Globus pallidus (tissue), 1 donor: ENCODE measurements around the gene IGSF23.
"Not testable (repeated sequence)": the region's sequence is repeated elsewhere in the genome, so short reads cannot be mapped to it uniquely, and the experiment has no call there.

Source experiments
- DNase-seq: peaks from one replicate; pipeline ENCODE4 v3.0.0-alpha.2; 2015; ENCODE audit warnings: low spot score

The IGSF23 gene

DNA sequence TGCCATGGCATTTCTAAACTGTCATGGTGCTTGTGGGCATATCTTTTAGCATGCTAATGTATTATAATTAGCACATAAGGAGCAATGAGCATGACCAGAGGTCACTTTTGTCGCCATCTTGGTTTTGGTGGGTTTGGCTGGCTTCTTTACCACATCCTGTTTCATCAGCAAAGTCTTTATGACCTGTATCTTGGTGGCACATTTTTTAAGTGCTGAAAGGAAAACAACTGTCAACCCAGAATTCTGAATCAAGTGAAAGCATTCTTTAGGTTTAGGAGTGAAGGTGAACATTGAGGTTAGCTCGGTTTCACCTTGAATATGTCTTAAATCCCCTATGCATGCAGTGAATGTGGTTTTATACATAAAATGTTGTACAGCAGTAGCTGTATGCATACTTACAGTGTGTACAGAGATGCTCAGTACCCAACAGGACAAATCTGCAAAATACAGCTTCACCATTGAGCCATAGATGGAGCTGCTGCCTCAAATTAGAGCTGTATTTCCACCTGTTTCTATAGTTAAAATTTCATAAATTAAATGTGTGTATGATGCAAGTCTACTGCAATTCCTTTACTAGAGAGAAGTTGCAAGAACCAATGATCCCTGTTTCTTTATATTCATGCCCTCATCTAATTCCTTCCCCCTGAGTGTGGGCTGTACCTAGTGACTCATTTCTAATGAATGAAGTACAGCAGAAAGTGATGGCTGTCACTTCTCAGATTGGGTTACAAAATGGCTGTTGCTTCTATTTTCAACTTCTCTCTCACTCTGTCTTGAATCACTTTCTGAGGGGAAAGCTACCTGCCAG, 25.2 kb upstream of the IGSF23 start:
- no peak for DNase-seq

DNA sequence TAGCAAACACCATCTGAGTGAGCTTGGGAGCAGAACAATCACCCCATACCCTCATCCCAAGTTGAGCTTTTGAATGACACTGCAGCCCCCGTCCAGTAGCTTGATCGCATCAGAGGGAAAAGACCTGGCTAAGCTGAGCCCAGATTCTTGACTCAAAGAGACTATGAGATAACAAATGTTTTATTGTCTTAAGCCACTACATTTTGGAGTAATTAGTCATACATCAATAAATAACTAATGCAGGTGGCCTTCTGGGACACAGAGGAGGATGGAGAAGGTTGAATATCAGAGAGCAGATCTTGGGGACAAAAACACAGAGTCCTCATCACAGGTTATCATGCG, 24.6 kb upstream of the IGSF23 start:
- DNase-seq = no peak

DNA sequence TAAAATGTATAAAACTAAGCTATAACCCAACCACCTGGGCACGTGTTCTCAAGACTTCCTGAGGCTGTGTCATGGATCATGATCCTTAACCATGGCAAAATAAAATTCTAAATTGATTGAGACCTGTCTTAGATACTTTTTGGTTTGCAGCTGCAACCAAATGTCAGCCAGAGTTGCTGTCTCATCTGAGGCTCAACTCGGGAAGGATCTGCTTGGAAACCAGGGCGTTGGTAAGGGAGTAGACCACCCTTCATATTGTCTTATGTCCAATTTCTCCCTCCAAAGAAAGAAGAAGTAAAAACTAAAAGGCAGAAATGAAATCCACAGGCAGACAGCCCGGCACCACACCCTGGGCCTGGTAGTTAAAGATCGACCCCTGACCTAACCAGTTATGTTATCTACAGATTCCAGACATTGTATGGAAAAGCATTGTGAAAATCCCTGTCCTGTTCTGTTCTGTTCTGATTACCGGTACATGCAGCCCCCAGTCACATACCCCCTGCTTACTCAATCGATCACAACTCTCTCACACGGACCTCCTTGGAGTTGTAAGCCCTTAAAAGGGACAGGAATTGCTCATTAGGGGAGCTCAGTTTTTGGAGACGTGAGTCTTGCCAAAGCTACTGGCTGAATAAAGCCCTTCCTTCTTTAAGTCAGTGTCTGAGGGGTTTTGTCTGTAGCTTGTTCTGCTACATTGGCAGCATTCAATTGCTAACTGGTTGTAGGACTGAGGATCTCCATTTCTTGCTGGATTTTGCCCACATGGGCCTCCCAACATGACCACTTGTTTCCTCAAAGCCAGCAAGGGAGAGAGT, 22.9 kb upstream of the IGSF23 start:
- DNase-seq = no peak

DNA sequence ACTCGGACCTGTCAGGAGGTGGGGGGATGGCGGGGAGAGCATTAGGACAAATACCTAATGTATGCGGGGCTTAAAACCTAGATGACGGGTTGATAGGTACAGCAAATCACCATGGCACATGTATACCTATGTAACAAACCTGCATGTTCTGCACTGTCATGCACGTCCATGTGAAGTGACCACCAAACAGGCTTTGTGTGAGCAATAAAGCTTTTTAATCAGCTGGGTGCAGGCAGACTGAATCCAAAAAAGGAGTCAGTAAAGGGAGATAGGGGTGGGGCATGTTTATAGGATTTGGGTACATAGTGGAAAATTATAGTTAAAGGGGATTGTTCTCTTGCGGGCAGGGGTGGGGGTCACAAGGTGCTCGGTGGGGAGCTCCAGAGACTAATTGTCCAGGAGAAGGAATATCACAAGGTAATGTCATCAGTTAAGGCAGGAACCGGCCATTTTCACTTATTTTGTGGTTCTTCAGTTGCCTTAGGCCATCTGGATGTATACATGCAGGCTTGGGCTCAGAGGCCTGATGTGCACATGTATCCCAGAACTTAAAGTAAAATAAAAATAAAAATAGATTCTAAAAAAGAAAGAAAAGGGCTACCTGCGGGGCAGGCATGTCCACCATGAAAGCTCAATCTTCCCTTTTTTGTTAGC, 21.9 kb upstream of the IGSF23 start:
- DNase-seq = not testable (repeated sequence)

DNA sequence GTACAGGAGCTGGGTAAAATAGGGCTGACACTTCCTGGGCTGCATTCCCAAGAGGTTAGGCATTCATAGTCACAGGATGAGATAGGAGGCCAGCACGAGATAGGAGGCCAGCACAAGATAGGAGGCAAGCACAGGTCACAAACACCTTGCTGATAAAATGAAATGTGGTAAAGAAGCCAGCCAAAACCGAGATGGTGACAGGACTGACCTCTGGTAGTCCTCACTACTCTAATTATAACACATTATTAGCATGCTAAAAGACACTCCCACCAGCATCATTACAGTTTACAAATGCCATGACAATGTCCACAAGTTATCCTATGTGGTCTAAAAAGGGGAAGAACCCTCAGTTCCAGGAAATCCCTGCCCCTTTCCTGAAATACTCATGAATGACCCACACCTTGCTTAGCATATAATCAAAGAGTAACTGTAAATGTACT, 20.9 kb upstream of the IGSF23 start:
- DNase-seq = no peak

DNA sequence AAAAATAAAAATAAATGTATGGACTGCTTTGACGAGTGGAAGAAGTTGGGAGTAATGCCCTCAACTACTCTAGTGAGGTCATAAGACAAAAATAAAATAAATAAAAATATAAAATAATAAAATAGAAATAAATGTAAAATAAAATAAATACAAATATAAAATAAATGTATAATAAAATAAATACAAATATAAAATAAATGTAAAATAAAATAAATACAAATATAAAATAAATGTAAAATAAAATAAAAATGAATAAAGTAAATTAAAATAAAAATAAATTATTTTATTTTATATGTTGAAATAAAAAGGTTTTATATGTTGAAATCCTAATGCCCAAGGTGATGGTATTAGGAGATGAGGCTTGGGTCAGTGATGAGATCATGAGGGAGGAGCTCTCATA, 20.1 kb upstream of the IGSF23 start:
- DNase-seq = no peak

DNA sequence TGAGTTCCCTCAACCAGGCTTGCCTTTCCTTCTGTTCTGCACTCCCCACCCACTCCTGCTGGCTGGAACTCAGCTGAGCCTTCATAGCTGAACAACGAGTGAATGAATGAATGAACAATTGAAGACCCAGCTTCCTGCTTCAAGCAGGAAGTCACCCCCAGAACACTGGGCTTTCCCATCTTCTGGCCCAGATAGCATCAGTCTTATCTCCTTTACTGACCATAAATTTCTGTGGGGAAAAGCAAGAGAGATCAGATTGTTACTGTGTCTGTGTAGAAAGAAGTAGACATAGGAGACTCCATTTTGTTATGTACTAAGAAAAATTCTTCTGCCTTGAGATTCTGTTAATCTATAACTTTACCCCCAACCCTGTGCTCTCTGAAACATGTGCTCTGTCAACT, 19.5 kb upstream of the IGSF23 start:
- DNase-seq = not testable (repeated sequence)

DNA sequence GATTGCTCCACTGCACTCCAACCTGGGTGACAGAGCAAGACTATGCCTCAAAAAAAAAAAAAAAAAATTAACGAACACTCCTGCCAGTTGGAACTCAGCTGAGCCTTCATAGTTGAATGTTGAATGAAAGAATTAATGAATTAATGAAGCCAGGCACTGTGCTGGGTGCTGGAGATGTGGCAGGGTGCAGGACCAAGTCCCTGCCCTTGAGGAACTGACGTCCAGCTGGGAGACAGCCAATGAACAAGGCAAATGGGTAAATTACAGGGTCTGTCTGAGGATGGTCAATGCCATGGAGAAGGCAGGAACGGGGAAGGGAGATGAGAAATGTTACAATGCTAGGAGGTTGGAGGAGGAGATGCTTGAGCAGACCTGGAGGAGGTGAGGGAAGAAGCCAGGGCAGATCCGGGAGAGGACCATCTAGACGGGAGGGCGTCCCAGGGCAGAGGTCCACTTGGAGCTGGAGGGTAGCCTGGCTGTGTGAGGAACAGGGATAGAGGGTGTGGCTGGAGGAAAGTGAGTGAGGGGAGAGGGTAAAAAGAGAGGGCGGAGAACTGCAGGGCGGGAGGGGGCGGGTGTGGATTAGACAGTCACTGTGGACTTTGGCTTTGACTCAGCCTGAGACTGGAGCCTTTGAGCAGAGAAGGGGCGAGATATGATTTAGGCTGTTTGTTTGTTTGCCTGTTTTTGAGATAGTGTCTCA, 16.8 kb upstream of the IGSF23 start:
- DNase-seq = no peak

DNA sequence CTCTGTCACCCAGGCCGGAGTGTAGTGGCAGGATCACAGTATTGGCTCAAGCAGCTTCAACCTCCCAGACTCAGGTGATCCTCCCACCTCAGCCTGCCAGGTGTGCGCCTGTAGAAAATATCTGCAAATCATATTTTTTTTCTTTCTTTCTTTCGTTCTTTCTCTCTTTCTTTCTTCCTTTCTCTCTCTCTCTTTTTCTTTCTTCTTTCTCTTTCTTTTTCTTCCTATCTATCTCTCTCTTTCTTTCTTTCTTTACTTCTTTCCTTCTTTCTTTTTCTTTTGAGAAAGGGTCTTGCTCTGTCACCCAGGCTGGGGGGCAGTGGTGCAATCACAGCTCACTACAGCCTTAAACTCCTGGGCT, 16.3 kb upstream of the IGSF23 start:
- DNase-seq = no peak

DNA sequence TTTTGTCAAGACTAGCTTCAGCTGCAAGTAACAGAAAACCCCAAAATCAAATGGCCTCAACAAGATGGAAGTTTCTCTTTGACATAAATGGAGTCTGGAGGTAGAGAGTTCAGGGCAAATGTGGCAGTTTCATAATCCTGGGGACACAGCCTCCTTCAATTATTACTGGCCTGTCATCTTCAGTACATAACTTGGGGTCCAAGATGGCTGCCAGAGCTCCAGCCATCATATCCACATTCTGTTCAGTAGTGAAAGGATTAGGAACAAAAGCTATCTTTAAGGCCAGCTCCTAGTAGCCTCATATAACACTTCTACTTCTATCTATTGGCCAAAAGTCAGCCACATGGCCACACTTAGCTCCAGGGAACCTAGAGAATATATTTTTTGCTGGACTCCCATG, 15.0 kb upstream of the IGSF23 start:
- no peak for DNase-seq

DNA sequence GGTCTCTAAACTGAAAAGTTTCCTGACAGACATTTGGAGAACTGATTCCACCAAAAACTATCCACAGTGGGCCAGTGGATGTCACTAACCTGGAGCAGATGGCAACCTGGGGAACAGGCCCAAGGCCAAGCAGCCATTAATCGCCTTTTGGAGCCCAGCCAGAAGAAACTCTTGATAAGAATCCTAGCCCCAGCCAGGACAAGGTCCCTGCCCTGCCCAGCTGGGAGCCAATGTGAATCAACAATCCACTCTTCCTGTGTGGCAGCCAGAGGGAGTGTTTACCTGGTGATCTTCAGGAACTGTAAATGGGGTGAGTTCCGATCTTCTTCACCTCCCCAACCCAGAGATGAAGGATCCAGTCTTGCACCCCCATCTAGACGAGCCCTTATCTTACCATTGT, 14.5 kb upstream of the IGSF23 start:
- DNase-seq = no peak

DNA sequence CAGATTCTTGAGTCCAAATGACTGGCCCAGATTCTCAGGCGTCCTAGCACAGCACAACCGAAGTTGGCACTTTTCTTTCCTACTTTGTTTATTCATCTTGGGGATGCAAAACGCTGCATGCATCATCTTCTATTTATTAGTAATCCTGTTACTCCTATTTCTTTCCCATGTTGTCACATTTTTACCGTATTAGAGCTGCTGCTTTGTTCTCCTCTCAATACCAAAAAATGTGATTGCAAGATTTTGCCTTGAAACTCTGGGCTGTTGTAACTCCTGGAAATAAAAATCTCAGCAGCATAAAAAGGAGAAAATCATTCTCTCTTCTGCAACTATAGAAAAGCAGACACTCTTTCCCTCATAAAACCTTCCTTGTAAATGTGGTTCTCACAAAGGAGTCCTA, 12.9 kb upstream of the IGSF23 start:
- DNase-seq = no peak

DNA sequence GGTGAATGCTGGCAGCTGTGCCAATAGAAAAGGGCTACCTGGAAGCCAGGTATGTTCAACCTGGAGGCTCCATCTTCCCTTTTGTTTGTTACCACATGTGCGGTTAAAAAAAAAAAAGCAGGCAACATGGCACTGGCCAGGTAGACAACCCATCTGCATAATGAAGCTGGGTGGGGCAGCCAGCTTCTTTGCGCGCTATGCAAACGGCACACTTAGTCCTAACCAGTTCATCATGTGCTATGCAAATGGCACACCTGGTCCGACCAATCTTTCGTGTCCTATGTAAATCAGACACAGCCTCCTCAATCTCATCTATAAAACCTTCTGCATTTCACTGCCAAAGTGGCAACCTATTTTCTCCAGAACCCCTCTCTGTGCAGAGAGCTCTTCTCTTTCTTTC, 11.3 kb upstream of the IGSF23 start:
- DNase-seq = no peak

DNA sequence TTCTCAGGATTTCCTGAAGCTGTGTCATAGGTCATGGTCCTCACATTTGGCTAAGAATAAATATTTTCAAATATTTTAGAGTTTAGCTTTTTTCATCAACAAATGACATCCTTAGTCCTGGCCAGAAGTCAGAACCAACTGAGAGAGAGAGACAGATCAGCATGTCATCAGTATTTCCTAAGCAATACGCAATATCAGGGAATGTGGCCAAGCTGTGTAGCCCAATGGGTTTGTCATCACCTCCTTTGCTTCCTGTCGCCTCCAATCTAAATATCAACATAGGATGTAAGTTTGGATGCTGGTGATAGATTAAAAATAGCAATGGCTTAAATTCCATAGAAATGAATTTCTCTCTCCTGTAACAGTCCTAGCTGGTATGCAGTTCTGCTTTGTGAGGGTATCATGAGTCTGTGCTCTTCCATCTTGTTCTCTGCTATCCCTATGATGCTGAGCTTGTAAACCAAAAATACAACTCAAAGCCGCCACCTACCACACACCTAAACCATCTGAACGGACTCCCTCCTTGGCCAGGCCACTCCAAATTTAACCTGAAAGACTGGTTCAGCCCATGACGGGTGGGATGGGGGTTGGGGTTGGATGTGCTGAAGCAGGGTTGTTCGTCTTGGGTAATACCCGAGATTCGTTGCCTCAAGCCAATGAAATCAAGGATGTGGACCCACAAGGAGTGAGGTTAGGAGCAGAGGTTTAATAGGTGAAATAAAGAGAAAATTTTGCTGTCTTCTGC, 10.0 kb upstream of the IGSF23 start:
- no peak for DNase-seq

DNA sequence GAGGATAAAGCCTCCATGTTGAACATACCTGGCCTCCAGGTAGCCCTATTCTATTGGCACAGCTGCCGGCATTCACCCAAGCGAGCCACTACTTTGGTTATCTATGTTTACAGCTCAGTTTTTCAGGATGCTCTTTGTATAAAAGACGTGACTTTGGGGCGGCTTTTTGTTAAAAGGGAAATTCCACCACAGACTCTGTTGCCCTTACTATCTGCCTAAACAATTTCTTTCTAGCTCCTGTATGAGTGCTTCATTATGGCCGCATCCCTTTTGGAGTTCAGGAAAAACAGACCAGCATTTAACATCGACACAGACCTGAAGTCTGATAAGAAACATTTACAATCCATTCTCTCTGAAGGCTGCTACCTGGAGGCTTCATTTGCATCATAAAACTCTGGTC, 9.1 kb upstream of the IGSF23 start:
- no peak for DNase-seq

DNA sequence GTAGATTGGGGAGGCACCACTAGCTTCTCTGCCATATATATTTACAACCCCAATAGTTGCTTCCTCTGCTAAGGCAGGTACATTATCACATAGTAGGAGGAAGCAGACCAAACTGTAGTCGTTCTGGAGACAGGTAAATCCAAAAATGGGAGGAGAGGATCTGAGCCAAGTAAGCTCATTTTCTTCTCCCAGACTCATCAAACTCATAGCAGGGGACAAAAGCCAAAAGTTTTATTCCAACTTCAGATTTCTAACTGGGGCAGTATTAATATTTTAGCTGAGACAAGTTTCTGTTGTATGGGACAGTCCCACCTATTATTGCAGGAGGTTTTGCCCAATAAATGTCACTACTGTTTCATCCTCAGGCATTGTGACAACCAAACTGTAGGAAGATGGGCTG, 7.8 kb upstream of the IGSF23 start:
- no peak for DNase-seq

DNA sequence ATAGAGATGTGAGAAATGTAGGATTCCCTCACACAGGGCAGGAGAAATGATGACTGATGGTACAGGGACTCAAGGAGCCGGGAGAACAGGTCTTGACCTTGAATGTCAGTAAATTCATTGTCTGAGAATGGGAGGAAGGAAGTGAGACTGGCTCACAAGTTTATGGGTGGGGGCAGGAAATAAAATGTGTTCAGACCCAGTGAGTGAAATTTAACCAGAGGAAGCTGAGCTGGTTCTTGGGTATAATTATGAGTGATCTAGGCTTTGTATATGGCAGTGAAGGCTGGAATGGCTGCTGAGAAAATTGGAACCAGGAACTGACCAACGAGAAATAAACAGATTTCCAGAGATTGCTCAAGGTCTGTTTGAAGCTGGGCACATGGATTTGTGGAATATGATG, 6.3 kb upstream of the IGSF23 start:
- DNase-seq = no peak

DNA sequence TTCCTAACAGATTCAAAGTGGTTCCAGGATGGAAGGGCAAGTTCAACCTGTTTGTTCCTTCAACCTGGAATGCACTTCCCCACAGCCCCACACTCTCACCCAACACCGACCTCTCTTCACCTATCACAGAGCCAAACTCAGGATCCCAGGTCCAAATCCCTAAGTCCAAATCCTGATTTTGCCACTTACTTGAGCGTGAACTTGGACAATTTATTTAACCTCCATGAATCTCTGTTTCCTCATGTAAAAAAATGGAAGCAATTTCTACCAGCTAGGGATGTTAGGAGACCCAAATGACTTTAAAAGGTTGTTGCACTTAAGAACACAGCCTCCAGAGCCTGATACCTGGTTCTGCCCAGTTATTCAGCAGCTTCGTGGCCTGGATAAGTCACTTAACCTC, 5.4 kb upstream of the IGSF23 start:
- DNase-seq = no peak

DNA sequence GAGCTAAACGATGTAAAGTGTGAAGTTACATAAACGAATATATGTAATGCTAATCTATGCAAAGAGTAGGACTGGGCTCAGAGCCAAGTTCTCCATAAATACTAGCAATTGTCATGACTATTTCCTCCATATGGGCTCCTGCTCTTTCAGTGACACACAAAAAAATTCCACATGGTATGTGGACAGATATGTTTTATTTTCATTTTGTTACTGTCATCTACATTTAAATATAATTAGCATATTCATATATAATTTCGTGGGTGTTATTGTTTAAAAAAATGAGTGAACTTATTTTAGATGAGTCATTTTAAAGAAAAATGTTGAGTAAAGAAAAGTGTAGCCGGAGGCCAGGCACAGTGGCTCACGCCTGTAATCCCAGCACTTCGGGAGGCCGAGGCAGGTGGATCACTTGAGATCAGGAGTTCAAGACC, 5.0 kb upstream of the IGSF23 start:
- no peak for DNase-seq

DNA sequence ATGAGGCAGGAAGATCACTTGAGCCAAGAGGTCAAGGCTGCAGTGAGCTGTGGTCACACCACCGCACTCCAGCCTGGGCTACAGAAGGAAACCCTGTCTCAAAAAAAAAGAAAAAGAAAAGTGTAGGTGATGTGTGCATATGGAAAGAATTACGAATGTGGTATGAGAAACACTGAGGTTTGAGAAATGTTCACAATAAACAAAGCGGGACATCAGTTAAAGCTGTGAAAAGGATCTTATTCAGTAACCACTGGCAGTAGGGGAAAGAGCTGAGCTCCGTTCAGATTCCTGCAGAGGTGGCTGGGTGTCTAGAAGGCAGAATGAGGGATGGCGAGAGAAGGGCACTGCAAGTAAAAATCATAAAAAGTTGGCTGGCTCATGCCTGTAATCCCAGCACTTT, 4.1 kb upstream of the IGSF23 start:
- no peak for DNase-seq

DNA sequence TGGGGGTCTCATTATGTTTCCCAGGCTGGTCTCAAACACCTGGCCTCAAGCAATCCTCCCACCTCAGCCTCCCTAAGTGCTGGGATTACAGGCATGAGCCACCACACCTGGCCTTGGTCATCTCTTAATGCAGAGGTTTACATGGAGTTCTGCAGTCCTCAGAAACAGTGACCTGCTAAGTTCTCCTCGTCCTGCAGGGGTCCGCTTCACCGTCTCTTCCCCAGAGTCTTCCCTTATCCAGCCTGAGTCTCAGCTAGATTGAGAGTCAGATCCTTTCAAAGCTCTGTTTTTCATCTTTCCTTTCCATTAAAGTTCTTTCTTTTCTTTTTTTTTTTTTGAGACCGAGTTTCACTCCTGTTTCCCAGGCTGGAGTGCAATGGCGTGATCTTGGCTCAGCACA, 2.9 kb upstream of the IGSF23 start:
- DNase-seq = not testable (repeated sequence)

DNA sequence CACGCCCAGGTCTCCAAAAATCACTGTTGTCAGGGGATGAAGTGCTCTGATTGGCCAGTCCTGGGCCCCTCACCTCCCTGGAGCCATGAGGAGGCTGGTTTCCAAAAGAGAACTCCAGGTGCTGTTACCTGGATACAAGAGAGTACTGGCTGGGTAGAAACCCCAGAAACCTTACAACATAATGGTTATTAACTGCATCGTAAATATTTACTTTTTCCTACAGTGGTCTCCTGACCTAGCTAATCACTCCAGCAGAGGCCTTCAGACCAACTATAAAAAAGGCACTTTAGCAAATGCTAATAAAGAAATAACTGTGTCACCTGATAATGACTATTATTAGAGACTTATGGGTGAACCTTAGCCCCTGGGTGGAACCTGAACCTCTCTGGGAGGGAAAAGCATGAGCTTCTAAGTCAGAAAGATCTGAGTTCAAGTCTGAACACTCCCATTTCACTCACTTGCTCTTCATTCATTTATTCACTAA, 1.5 kb upstream of the IGSF23 start:
- DNase-seq = no peak
